CD14-positive monocyte (primary cell): ENCODE data around the gene TAS1R3. TPM values are rescaled to one million over a fixed set of nuclear protein-coding genes. Genes with fewer than 3 reads are reported as not detected.
A peak's percentile ranks its signal among the peaks of the same experiment; 100 is the strongest.

ENCODE experiments used
- DNase-seq, 3 donors: peaks; one replicate each; pipeline ENCODE4 v3.0.0-alpha.2; 2011 to 2022
- H2AFZ ChIP-seq: 2 replicates; pipeline ENCODE4 v1.6.0; 2012; ENCODE audit warnings: mild to moderate bottlenecking, low read depth, low read length, inconsistent platforms; ENCODE audit not compliant: insufficient read depth, poor library complexity, severe bottlenecking
- H3K27ac ChIP-seq, 2 donors: 1 replicate in 1 of 2; 2 replicates in 1 of 2; pipeline ENCODE4 v1.5.1; 2012 to 2013; ENCODE audit warnings: low read length in 2 of 2, control low read depth in 1 of 2, inconsistent platforms in 1 of 2, low read depth in 1 of 2, mild to moderate bottlenecking in 1 of 2
- H3K27me3 ChIP-seq, 2 donors: one replicate each; pipeline versions ENCODE4 v1.6.0 to v1.6.1; 2011 to 2013; ENCODE audit warnings: low read length in 2 of 2; ENCODE audit not compliant: control insufficient read depth in 2 of 2, insufficient read depth in 2 of 2
- H3K36me3 ChIP-seq, 2 donors: replicated peaks in 1 of 2; 1 replicate in 1 of 2; 2 replicates in 1 of 2; pipeline versions ENCODE4 v1.5.1 to v1.6.1; 2012 to 2013; ENCODE audit warnings: low read length in 2 of 2, control low read depth in 1 of 2, inconsistent platforms in 1 of 2, mild to moderate bottlenecking in 1 of 2; ENCODE audit not compliant: insufficient read depth in 2 of 2, control insufficient read depth in 1 of 2
- H3K4me1 ChIP-seq, 2 donors: 1 replicate in 1 of 2; 2 replicates in 1 of 2; pipeline versions ENCODE4 v1.5.1 to v1.6.1; 2012 to 2013; ENCODE audit warnings: low read length in 2 of 2, control low read depth in 1 of 2, inconsistent platforms in 1 of 2, mild to moderate bottlenecking in 1 of 2, moderate library complexity in 1 of 2; ENCODE audit not compliant: insufficient read depth in 2 of 2, control insufficient read depth in 1 of 2
- H3K4me2 ChIP-seq: replicated peaks from 2 replicates; pipeline ENCODE3; 2012; ENCODE audit warnings: low read length, moderate library complexity, mild to moderate bottlenecking; ENCODE audit not compliant: poor library complexity, severe bottlenecking; ENCODE audit errors: extremely low read depth
- H3K4me3 ChIP-seq, 3 experiments: fragments of 200-600 bp in 1 of 3; sonication (generic) in 1 of 3; replicated peaks in 1 of 3; 1 replicate in 2 of 3; 2 replicates in 1 of 3; pipeline ENCODE4 v1.5.1; 2011 to 2013; ENCODE audit warnings: low read length in 3 of 3, mild to moderate bottlenecking in 3 of 3, control low read depth in 2 of 3, low read depth in 2 of 3, inconsistent platforms in 1 of 3, moderate library complexity in 1 of 3
- H3K79me2 ChIP-seq: 2 replicates; pipeline ENCODE4 v1.6.0; 2012; ENCODE audit warnings: mild to moderate bottlenecking, control low read depth, inconsistent platforms, low read length, moderate library complexity; ENCODE audit not compliant: insufficient read depth
- H3K9ac ChIP-seq: 2 replicates; pipeline ENCODE4 v1.6.0; 2017; ENCODE audit warnings: low read length, mild to moderate bottlenecking; ENCODE audit not compliant: insufficient read depth, poor library complexity, severe bottlenecking
- H3K9me3 ChIP-seq, 2 donors: replicated peaks in 1 of 2; 1 replicate in 1 of 2; 2 replicates in 1 of 2; pipeline versions ENCODE4 v1.5.1 to v1.6.1; 2012 to 2013; ENCODE audit warnings: low read length in 2 of 2, control low read depth in 1 of 2; ENCODE audit not compliant: control insufficient read depth in 1 of 2, insufficient read depth in 1 of 2
- H4K20me1 ChIP-seq: 2 replicates; pipeline ENCODE4 v1.6.0; 2012; ENCODE audit warnings: mild to moderate bottlenecking, low read length, control low read depth, moderate library complexity; ENCODE audit not compliant: insufficient read depth
- H3K27ac Mint-ChIP-seq, 7 donors: one replicate each; pipeline ENCODE4 v1.8.0; 2020; ENCODE audit warnings: mild to moderate bottlenecking in 7 of 7, mixed read lengths in 7 of 7, moderate library complexity in 6 of 7, inconsistent platforms in 2 of 7
- H3K27me3 Mint-ChIP-seq, 3 donors: one replicate each; pipeline ENCODE4 v1.8.0; 2021 to 2022; ENCODE audit warnings: low read depth in 3 of 3, mild to moderate bottlenecking in 3 of 3, mixed read lengths in 3 of 3, moderate library complexity in 3 of 3, inconsistent platforms in 1 of 3
- H3K36me3 Mint-ChIP-seq, 2 donors: one replicate each; pipeline ENCODE4 v1.8.0; 2020; ENCODE audit warnings: mixed read lengths in 2 of 2, inconsistent platforms in 1 of 2, mild to moderate bottlenecking in 1 of 2
- H3K4me1 Mint-ChIP-seq: one replicate; pipeline ENCODE4 v1.8.0; 2020; ENCODE audit warnings: mild to moderate bottlenecking, mixed read lengths
- H3K4me3 Mint-ChIP-seq, 2 donors: one replicate each; pipeline ENCODE4 v1.8.0; 2020; ENCODE audit warnings: mild to moderate bottlenecking in 2 of 2, mixed read lengths in 2 of 2, moderate library complexity in 1 of 2
- H3K9me3 Mint-ChIP-seq, 7 donors: one replicate each; pipeline ENCODE4 v1.8.0; 2020 to 2022; ENCODE audit warnings: mixed read lengths in 7 of 7, mild to moderate bottlenecking in 6 of 7, moderate library complexity in 6 of 7, inconsistent platforms in 2 of 7
- WGBS: methylation state at CpG from one replicate; pipeline ENCODE4 v1.1.5; 2013; ENCODE audit warnings: missing lambda C conversion rate; ENCODE audit not compliant: insufficient coverage; 5-methylcytosine and 5-hydroxymethylcytosine counted together
- intact Hi-C, 2 donors: fragments of 100-400 bp; cut with micrococcal nuclease; formaldehyde crosslinking; loops; one replicate each; pipeline versions ENCODE4 v1.15.0 to v1.15.1; 2023
- polyA plus RNA-seq, 3 donors: library from polyadenylated mRNA; depleted of rRNA in 1 of 3; unstranded in 2 of 3; stranded (reverse) in 1 of 3; fragments of 300-500 nt in 2 of 3; fragments of >200 nt in 1 of 3; fragmentation: Illumina TruSeq in 2 of 3; gene quantifications; 1 replicate in 2 of 3; 2 replicates in 1 of 3; pipeline ENCODE4 v1.2.3, GENCODE V29; 2012 to 2021
- TF ChIP-seq, protein P1 (sequence below): fragments of 200-600 bp; IDR thresholded peaks from one replicate; pipeline ENCODE4 v1.8.0; 2022; ENCODE audit warnings: antibody characterized with exemption, mild to moderate bottlenecking

The TAS1R3 gene
- polyA plus RNA-seq, 3 donors, result 0.45 TPM; not detected in 2

- peaks cover 7 to 17% of the 10 kb centered on the region in 2 donors for H3K4me1 ChIP-seq
- H3K9ac ChIP-seq, result no peak overlapping the region
- no peak overlapping the region for H2AFZ ChIP-seq
- Mint-ChIP-seq H3K36me3 (peaks cover 2 to 29% of the 10 kb centered on the region in 2 donors), H3K9me3 (peaks cover 0 to 2% (median 0%) of the 10 kb centered on the region in 7 donors), H3K27ac (no peak overlapping the region), H3K4me3 (no peak overlapping the region), H3K27me3 (peaks cover 0 to 4% (median 2%) of the 10 kb centered on the region in 3 donors), H3K4me1 (peaks cover 9% of the 10 kb centered on the region)
- no peak overlapping the region for H3K4me3 ChIP-seq
- TF ChIP-seq, protein P1, sequence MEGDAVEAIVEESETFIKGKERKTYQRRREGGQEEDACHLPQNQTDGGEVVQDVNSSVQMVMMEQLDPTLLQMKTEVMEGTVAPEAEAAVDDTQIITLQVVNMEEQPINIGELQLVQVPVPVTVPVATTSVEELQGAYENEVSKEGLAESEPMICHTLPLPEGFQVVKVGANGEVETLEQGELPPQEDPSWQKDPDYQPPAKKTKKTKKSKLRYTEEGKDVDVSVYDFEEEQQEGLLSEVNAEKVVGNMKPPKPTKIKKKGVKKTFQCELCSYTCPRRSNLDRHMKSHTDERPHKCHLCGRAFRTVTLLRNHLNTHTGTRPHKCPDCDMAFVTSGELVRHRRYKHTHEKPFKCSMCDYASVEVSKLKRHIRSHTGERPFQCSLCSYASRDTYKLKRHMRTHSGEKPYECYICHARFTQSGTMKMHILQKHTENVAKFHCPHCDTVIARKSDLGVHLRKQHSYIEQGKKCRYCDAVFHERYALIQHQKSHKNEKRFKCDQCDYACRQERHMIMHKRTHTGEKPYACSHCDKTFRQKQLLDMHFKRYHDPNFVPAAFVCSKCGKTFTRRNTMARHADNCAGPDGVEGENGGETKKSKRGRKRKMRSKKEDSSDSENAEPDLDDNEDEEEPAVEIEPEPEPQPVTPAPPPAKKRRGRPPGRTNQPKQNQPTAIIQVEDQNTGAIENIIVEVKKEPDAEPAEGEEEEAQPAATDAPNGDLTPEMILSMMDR, result peak; percentile 20
- H4K20me1 ChIP-seq, result peaks cover 35% of the 10 kb centered on the region
- no peak overlapping the region for H3K4me2 ChIP-seq
- WGBS, result 93% methylated on average over 7 of the region's 22 CpGs
- intact Hi-C loops, result no loop called here
- no peaks in the 10 kb centered on the region for H3K27me3 ChIP-seq
- no peak overlapping the region for H3K27ac ChIP-seq
- no peak for DNase-seq
- no peaks in the 10 kb centered on the region for H3K9me3 ChIP-seq
- H3K36me3 ChIP-seq, result peaks cover 23 to 27% of the 10 kb centered on the region in 2 donors
- peaks cover 20% of the 10 kb centered on the region for H3K79me2 ChIP-seq
Measured at GRCh38 chr1:1299686-1300351, 31.3 kb upstream of the TAS1R3 start.

- WGBS, result 97% methylated on average over 9 of the region's 12 CpGs
- peaks cover 14% of the 10 kb centered on the region for H3K4me1 Mint-ChIP-seq
Measured at GRCh38 chr1:1300352-1300739, 30.7 kb upstream of the TAS1R3 start.

More at GRCh38 chr1:1300352-1300739, 30.7 kb upstream of the TAS1R3 start:
- Mint-ChIP-seq H3K27ac (no peak overlapping the region), H3K4me3 (no peak overlapping the region), H3K36me3 (peaks cover 2 to 25% of the 10 kb centered on the region in 2 donors), H3K27me3 (peaks cover 0 to 4% (median 2%) of the 10 kb centered on the region in 3 donors), H3K9me3 (no peaks in the 10 kb centered on the region)
- peaks cover 26% of the 10 kb centered on the region for H3K79me2 ChIP-seq
- H3K9me3 ChIP-seq, result no peaks in the 10 kb centered on the region
- H2AFZ ChIP-seq, result no peak overlapping the region
- DNase-seq, result no peak
- H3K9ac ChIP-seq, result no peak overlapping the region
- H3K4me2 ChIP-seq, result no peak overlapping the region
- TF ChIP-seq, protein P1, result no peak
- H3K27ac ChIP-seq, result no peak overlapping the region
- intact Hi-C loops, result no loop called here
- H3K36me3 ChIP-seq, result peaks cover 18 to 22% of the 10 kb centered on the region in 2 donors
- H4K20me1 ChIP-seq, result peaks cover 40% of the 10 kb centered on the region
- H3K27me3 ChIP-seq, result no peaks in the 10 kb centered on the region
- peaks cover 12 to 22% of the 10 kb centered on the region in 2 donors for H3K4me1 ChIP-seq
- no peak overlapping the region for H3K4me3 ChIP-seq
